22Rv1 (cell line): ENCODE measurements around the gene C1orf174.

Source experiments
- ZFX ChIP-seq: fragments of 450-650 bp; IDR thresholded peaks from 2 replicates; pipeline ENCODE4 v1.6.1; 2017; ENCODE audit warnings: antibody characterized with exemption, borderline replicate concordance
- TF ChIP-seq, protein P1 (sequence below): fragments of 450-650 bp; IDR thresholded peaks from 2 replicates; pipeline ENCODE4 v1.5.1; 2017; ENCODE audit warnings: mild to moderate bottlenecking

DNA sequence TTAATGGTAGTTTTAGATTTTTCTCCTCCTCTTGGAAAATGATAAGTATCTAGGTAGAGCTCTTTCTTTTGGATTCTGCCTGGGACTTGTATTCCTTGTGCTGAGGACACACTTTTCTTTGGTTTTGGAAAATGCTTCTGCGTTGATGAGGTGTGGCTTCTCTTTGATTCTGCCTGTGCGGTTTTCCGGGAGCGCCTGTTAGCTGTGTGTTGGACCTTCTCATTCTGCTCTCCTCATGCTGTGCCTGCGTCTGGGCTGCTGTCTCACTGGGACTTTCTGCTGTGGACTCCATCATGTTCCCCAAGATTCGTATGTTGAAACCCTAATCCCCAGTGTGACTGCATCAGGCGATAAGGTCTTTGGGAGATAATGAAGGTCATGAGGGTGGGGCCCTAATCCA is 21.0 kb downstream of the C1orf174 start:
- TF ChIP-seq, protein P1, sequence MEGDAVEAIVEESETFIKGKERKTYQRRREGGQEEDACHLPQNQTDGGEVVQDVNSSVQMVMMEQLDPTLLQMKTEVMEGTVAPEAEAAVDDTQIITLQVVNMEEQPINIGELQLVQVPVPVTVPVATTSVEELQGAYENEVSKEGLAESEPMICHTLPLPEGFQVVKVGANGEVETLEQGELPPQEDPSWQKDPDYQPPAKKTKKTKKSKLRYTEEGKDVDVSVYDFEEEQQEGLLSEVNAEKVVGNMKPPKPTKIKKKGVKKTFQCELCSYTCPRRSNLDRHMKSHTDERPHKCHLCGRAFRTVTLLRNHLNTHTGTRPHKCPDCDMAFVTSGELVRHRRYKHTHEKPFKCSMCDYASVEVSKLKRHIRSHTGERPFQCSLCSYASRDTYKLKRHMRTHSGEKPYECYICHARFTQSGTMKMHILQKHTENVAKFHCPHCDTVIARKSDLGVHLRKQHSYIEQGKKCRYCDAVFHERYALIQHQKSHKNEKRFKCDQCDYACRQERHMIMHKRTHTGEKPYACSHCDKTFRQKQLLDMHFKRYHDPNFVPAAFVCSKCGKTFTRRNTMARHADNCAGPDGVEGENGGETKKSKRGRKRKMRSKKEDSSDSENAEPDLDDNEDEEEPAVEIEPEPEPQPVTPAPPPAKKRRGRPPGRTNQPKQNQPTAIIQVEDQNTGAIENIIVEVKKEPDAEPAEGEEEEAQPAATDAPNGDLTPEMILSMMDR, result no peak
- TF ChIP-seq ZFX, result no peak
